HEK293 (cell line): ENCODE measurements around the gene BAG5.

Source experiments
- CTCF ChIA-PET: fragments of 350-600 bp; formaldehyde crosslinking; extraction: SDS; loops from one replicate; lab custom pipeline; 2021; ENCODE audit warnings: antibody characterized with exemption; lab: Yijun Ruan, JAX
- POLR2A ChIA-PET: fragments of 300-600 bp; formaldehyde crosslinking; extraction: SDS; loops from one replicate; lab custom pipeline; 2020; ENCODE audit warnings: antibody characterized with exemption, inconsistent platforms; lab: Yijun Ruan, JAX
- H3K27ac ChIP-seq: fragments of 200-500 bp; sonication (Bioruptor generic); 2 replicates; pipeline ENCODE4 v1.5.1; 2014; ENCODE audit warnings: low read depth, low read length, control low read depth, inconsistent platforms; ENCODE audit errors: extremely low read depth
- H3K36me3 ChIP-seq, 2 experiments: fragments of 200-500 bp in 1 of 2; sonication (Bioruptor generic) in 1 of 2; 1 replicate in 1 of 2; 2 replicates in 1 of 2; pipeline ENCODE4 v1.5.1; 2014 to 2017; ENCODE audit warnings: inconsistent platforms in 2 of 2, low read length in 2 of 2; ENCODE audit not compliant: control insufficient read depth in 2 of 2, insufficient read depth in 1 of 2
- H3K4me1 ChIP-seq: fragments of 200-500 bp; sonication (Bioruptor generic); 2 replicates; pipeline ENCODE4 v1.5.1; 2014; ENCODE audit warnings: mild to moderate bottlenecking, low read length, inconsistent platforms; ENCODE audit not compliant: control insufficient read depth, insufficient read depth
- H3K4me3 ChIP-seq: 2 replicates; pipeline ENCODE4 v1.5.1; 2011; ENCODE audit warnings: low read depth, mild to moderate bottlenecking, control low read depth, low read length, moderate library complexity
- H3K9me3 ChIP-seq: fragments of 200-500 bp; sonication (Bioruptor generic); 2 replicates; pipeline ENCODE4 v1.5.1; 2014; ENCODE audit warnings: low read depth, low read length, inconsistent platforms; ENCODE audit not compliant: control insufficient read depth, insufficient read depth
- GLI2 ChIP-seq: fragments of 450-650 bp; formaldehyde crosslinking; IDR thresholded peaks from 2 replicates; pipeline ENCODE4; 2017; ENCODE audit warnings: missing biosample characterization, missing genetic modification characterization, low read depth, borderline replicate concordance
- HOXD13 ChIP-seq: sonication (generic); formaldehyde crosslinking; IDR thresholded peaks from 2 replicates; pipeline ENCODE4 v1.8.0; 2022; ENCODE audit warnings: missing genetic modification reagents, borderline replicate concordance
- KLF1 ChIP-seq: fragments of 450-650 bp; formaldehyde crosslinking; IDR thresholded peaks from 2 replicates; pipeline ENCODE4 v1.5.1; 2016; ENCODE audit warnings: missing biosample characterization, missing genetic modification characterization
- KLF7 ChIP-seq: fragments of 450-650 bp; formaldehyde crosslinking; IDR thresholded peaks from 2 replicates; pipeline ENCODE4 v1.5.1; 2016; ENCODE audit warnings: missing biosample characterization, missing genetic modification characterization, borderline replicate concordance
- OVOL3 ChIP-seq: fragments of 450-650 bp; formaldehyde crosslinking; IDR thresholded peaks from 2 replicates; pipeline ENCODE4 v1.5.1; 2016; ENCODE audit warnings: missing biosample characterization, missing genetic modification characterization
- PBX3 ChIP-seq: sonication (generic); formaldehyde crosslinking; IDR thresholded peaks from 2 replicates; pipeline ENCODE4 v1.8.1; 2022; ENCODE audit warnings: mild to moderate bottlenecking, moderate library complexity, missing genetic modification reagents
- SCRT1 ChIP-seq: fragments of 450-650 bp; formaldehyde crosslinking; IDR thresholded peaks from 2 replicates; pipeline ENCODE4 v1.5.1; 2016; ENCODE audit warnings: missing biosample characterization, missing genetic modification characterization, borderline replicate concordance
- SCRT2 ChIP-seq: fragments of 450-650 bp; formaldehyde crosslinking; IDR thresholded peaks from 2 replicates; pipeline ENCODE4 v1.5.1; 2016; ENCODE audit warnings: missing biosample characterization, missing genetic modification characterization
- SP3 ChIP-seq: fragments of 450-650 bp; formaldehyde crosslinking; IDR thresholded peaks from 2 replicates; pipeline ENCODE4 v1.5.1; 2016; ENCODE audit warnings: missing biosample characterization, missing genetic modification characterization
- ZBTB8A ChIP-seq: fragments of 450-650 bp; formaldehyde crosslinking; IDR thresholded peaks from 2 replicates; pipeline ENCODE4 v1.5.1; 2016; ENCODE audit warnings: missing biosample characterization, missing genetic modification characterization
- ZNF114 ChIP-seq: fragments of 450-650 bp; formaldehyde crosslinking; IDR thresholded peaks from 2 replicates; pipeline ENCODE4 v1.5.0; 2017; ENCODE audit warnings: missing biosample characterization, missing genetic modification characterization
- ZNF155 ChIP-seq: fragments of 450-650 bp; formaldehyde crosslinking; IDR thresholded peaks from 2 replicates; pipeline ENCODE4 v1.5.1; 2016; ENCODE audit warnings: missing biosample characterization, missing genetic modification characterization
- ZNF221 ChIP-seq: fragments of 450-650 bp; formaldehyde crosslinking; IDR thresholded peaks from 2 replicates; pipeline ENCODE4 v1.5.1; 2017; ENCODE audit warnings: missing biosample characterization, missing genetic modification characterization, borderline replicate concordance
- ZNF223 ChIP-seq: fragments of 450-650 bp; formaldehyde crosslinking; IDR thresholded peaks from 2 replicates; pipeline ENCODE4 v1.5.1; 2016; ENCODE audit warnings: missing biosample characterization, missing genetic modification characterization
- ZNF266 ChIP-seq: fragments of 450-650 bp; formaldehyde crosslinking; IDR thresholded peaks from 2 replicates; pipeline ENCODE4 v1.5.1; 2016; ENCODE audit warnings: missing biosample characterization, missing genetic modification characterization, low read depth
- ZNF280C ChIP-seq: fragments of 450-650 bp; formaldehyde crosslinking; IDR thresholded peaks from 2 replicates; pipeline ENCODE4 v1.5.1; 2016; ENCODE audit warnings: missing biosample characterization, missing genetic modification characterization
- ZNF324 ChIP-seq: fragments of 450-650 bp; formaldehyde crosslinking; IDR thresholded peaks from 2 replicates; pipeline ENCODE4 v1.5.1; 2016; ENCODE audit warnings: missing biosample characterization, missing genetic modification characterization
- ZNF341 ChIP-seq: fragments of 450-650 bp; formaldehyde crosslinking; IDR thresholded peaks from 2 replicates; pipeline ENCODE4; 2016; ENCODE audit warnings: low read depth, missing biosample characterization, missing genetic modification characterization
- ZNF354C ChIP-seq: fragments of 450-650 bp; formaldehyde crosslinking; IDR thresholded peaks from 2 replicates; pipeline ENCODE4 v1.5.1; 2016; ENCODE audit warnings: missing biosample characterization, missing genetic modification characterization, low read depth, borderline replicate concordance
- ZNF366 ChIP-seq: fragments of 450-650 bp; formaldehyde crosslinking; conservative IDR thresholded peaks from 2 replicates; pipeline ENCODE4 v1.5.1; 2016; ENCODE audit warnings: missing biosample characterization, missing genetic modification characterization
- ZNF394 ChIP-seq: fragments of 450-650 bp; formaldehyde crosslinking; IDR thresholded peaks from 2 replicates; pipeline ENCODE4 v1.5.1; 2016; ENCODE audit warnings: missing biosample characterization, missing genetic modification characterization, mild to moderate bottlenecking, moderate library complexity, borderline replicate concordance
- ZNF404 ChIP-seq: fragments of 450-650 bp; formaldehyde crosslinking; IDR thresholded peaks from 2 replicates; pipeline ENCODE4 v1.5.1; 2017; ENCODE audit warnings: missing biosample characterization, missing genetic modification characterization
- ZNF501 ChIP-seq: fragments of 450-650 bp; formaldehyde crosslinking; IDR thresholded peaks from 2 replicates; pipeline ENCODE4 v1.5.1; 2016; ENCODE audit warnings: missing biosample characterization, missing genetic modification characterization
- ZNF510 ChIP-seq: fragments of 450-650 bp; formaldehyde crosslinking; IDR thresholded peaks from 2 replicates; pipeline ENCODE4 v1.5.1; 2018; ENCODE audit warnings: mild to moderate bottlenecking, missing genetic modification characterization, missing biosample characterization; ENCODE audit not compliant: insufficient replicate concordance
- ZNF561 ChIP-seq: fragments of 450-650 bp; IDR thresholded peaks from 2 replicates; pipeline ENCODE4 v1.5.1; 2018; ENCODE audit warnings: missing biosample characterization, missing genetic modification characterization, borderline replicate concordance
- ZNF600 ChIP-seq: fragments of 450-650 bp; formaldehyde crosslinking; IDR thresholded peaks from 2 replicates; pipeline ENCODE4 v1.5.1; 2016; ENCODE audit warnings: missing biosample characterization, missing genetic modification characterization
- ZNF629 ChIP-seq: fragments of 450-650 bp; formaldehyde crosslinking; IDR thresholded peaks from 2 replicates; pipeline ENCODE4 v1.5.1; 2017; ENCODE audit warnings: missing biosample characterization, missing genetic modification characterization
- ZNF654 ChIP-seq: fragments of 450-650 bp; formaldehyde crosslinking; IDR thresholded peaks from 2 replicates; pipeline ENCODE4 v1.5.1; 2016; ENCODE audit warnings: low read depth, missing biosample characterization, missing genetic modification characterization
- ZNF777 ChIP-seq: fragments of 450-650 bp; formaldehyde crosslinking; IDR thresholded peaks from 2 replicates; pipeline ENCODE4 v1.5.1; 2017; ENCODE audit warnings: missing biosample characterization, missing genetic modification characterization, borderline replicate concordance
- ZNF785 ChIP-seq: fragments of 450-650 bp; formaldehyde crosslinking; IDR thresholded peaks from 2 replicates; pipeline ENCODE4 v1.5.1; 2016; ENCODE audit warnings: missing biosample characterization, missing genetic modification characterization
- TF ChIP-seq, protein P1 (sequence below): fragments of 450-650 bp; formaldehyde crosslinking; IDR thresholded peaks from 2 replicates; pipeline ENCODE4 v1.5.1; 2016; ENCODE audit warnings: missing biosample characterization, missing genetic modification characterization
- TF ChIP-seq, protein P2 (sequence below): fragments of 450-650 bp; IDR thresholded peaks from 2 replicates; pipeline ENCODE4 v1.5.1; 2018; ENCODE audit warnings: missing biosample characterization, missing genetic modification characterization

BAG5 gene

DNA sequence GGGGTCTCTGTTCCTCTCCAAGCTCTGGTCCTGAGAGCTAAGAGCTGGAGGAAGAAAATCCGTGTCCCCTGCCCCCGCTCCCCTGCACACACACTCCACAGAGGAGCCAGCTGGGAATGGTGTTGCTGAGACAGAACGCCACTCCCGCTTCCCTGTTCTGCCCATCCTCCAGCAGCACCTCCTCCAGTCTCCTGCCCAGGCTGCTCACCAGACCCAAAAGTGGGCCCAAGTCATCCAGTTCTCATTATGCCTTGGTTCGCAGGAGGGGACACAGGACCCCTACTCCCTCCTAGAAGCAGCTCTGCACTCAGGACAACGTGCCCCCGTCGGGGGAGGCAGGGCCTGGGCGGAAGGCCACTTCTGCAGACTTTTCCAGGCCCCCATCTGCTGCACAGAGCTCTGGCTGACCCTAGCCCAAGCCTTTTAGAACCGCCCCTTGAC is 34.3 kb downstream of the BAG5 start:
- peaks cover 19% of the 10 kb centered on the region for H3K4me1 ChIP-seq
- POLR2A ChIA-PET, result interaction anchor here (0.7 to 2.2 kb wide), 11 partner anchors 7 to 194 kb away, joined by 3 to 18 read pairs (median 4); partner anchors contain the start of genes BAG5, COA8 and EIF5
- TF ChIP-seq ZBTB8A (tag by site-specific recombination), result no peak
- TF ChIP-seq SCRT2 (tag by site-specific recombination), result 0 out of 2 replicates have a peak, but pooled peaks have one; percentile 7
- TF ChIP-seq ZNF223, result no peak
- TF ChIP-seq ZNF629, result no peak
- TF ChIP-seq ZNF394, result no peak
- TF ChIP-seq ZNF404 (tag by site-specific recombination), result no peak
- TF ChIP-seq SP3 (tag by site-specific recombination), result 0 out of 2 replicates have a peak, but pooled peaks have one; percentile 10
- TF ChIP-seq PBX3, result no peak
- peak; percentile 94 for TF ChIP-seq ZNF600 (tag by site-specific recombination)
- no peak for TF ChIP-seq KLF1 (tag by site-specific recombination)
- TF ChIP-seq ZNF280C (tag by site-specific recombination), result no peak
- no peak for TF ChIP-seq OVOL3 (tag by site-specific recombination)
- TF ChIP-seq ZNF114 (tag by site-specific recombination), result no peak
- TF ChIP-seq, protein P1, sequence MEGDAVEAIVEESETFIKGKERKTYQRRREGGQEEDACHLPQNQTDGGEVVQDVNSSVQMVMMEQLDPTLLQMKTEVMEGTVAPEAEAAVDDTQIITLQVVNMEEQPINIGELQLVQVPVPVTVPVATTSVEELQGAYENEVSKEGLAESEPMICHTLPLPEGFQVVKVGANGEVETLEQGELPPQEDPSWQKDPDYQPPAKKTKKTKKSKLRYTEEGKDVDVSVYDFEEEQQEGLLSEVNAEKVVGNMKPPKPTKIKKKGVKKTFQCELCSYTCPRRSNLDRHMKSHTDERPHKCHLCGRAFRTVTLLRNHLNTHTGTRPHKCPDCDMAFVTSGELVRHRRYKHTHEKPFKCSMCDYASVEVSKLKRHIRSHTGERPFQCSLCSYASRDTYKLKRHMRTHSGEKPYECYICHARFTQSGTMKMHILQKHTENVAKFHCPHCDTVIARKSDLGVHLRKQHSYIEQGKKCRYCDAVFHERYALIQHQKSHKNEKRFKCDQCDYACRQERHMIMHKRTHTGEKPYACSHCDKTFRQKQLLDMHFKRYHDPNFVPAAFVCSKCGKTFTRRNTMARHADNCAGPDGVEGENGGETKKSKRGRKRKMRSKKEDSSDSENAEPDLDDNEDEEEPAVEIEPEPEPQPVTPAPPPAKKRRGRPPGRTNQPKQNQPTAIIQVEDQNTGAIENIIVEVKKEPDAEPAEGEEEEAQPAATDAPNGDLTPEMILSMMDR (tag by site-specific recombination), result no peak
- TF ChIP-seq SCRT1 (tag by site-specific recombination), result no peak
- TF ChIP-seq HOXD13 (CRISPR knock-in tag), result no peak
- TF ChIP-seq ZNF561, result peak; percentile 12; the same call in 1 of the 2 replicates
- TF ChIP-seq ZNF354C, result no peak
- no peak for TF ChIP-seq ZNF155 (tag by site-specific recombination)
- no peak; the same call in 1 of the 2 replicates for TF ChIP-seq ZNF501 (tag by site-specific recombination)
- no peak for TF ChIP-seq ZNF785 (tag by site-specific recombination)
- no peak for TF ChIP-seq ZNF366 (tag by site-specific recombination)
- no peak for TF ChIP-seq ZNF266 (tag by site-specific recombination)
- TF ChIP-seq ZNF221 (tag by site-specific recombination), result no peak
- no peak for TF ChIP-seq GLI2 (tag by site-specific recombination)
- no peak for TF ChIP-seq ZNF510 (tag by site-specific recombination)
- no peak for TF ChIP-seq ZNF324 (tag by site-specific recombination)
- no peak for TF ChIP-seq ZNF654 (tag by site-specific recombination)
- no peak for TF ChIP-seq ZNF777 (tag by site-specific recombination)
- TF ChIP-seq ZNF341, result peak; percentile 94
- 0 out of 2 replicates have a peak, but pooled peaks have one; percentile 30 for TF ChIP-seq KLF7
- TF ChIP-seq, protein P2, sequence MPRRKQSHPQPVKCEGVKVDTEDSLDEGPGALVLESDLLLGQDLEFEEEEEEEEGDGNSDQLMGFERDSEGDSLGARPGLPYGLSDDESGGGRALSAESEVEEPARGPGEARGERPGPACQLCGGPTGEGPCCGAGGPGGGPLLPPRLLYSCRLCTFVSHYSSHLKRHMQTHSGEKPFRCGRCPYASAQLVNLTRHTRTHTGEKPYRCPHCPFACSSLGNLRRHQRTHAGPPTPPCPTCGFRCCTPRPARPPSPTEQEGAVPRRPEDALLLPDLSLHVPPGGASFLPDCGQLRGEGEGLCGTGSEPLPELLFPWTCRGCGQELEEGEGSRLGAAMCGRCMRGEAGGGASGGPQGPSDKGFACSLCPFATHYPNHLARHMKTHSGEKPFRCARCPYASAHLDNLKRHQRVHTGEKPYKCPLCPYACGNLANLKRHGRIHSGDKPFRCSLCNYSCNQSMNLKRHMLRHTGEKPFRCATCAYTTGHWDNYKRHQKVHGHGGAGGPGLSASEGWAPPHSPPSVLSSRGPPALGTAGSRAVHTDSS (tag by site-specific recombination), result no peak

More for the DNA sequence above, 34.3 kb downstream of the BAG5 start:
- CTCF ChIA-PET, result interaction anchor here (0.6 to 2.8 kb wide), 2 partner anchors 10 to 115 kb away, joined by 3 to 13 read pairs; no protein-coding TSS in a partner anchor
- peak overlapping the region; percentile 42 for H3K4me3 ChIP-seq
- H3K36me3 ChIP-seq, result peaks cover 0 to 12% of the 10 kb centered on the region in 2 experiments; a peak in 1 of 3 replicates
- no peaks in the 10 kb centered on the region for H3K9me3 ChIP-seq
- peak overlapping the region; percentile 89 for H3K27ac ChIP-seq
